K562 (cell line): ENCODE data around the gene LRRC47. TPM values are rescaled to one million over a fixed set of nuclear protein-coding genes. Genes with fewer than 3 reads are reported as not detected.

Experiments
- ATAC-seq: fragments of 200-7000 bp; cut with Tn5 transposase; 3 replicates; pipeline ENCODE4 v1.9.1; 2020; ENCODE audit warnings: moderate library complexity
- BruUV-seq: library from RNA; stranded (reverse); fragments of 400-500 nt; replicated peaks from 2 replicates; lab custom pipeline; 2021; lab: Mats Ljungman, UMichigan
- CTCF ChIA-PET: fragments of 300-600 bp; formaldehyde crosslinking; extraction: SDS; loops from one replicate; lab custom pipeline; 2021; ENCODE audit warnings: low intra/inter-chr PET ratio; lab: Yijun Ruan, JAX
- POLR2A ChIA-PET: fragments of 300-600, 350-650 bp; sonication (Branson Sonifier 250); formaldehyde crosslinking; extraction: SDS; loops from one replicate; lab custom pipeline; 2021; ENCODE audit warnings: antibody characterized with exemption, inconsistent platforms; lab: Yijun Ruan, JAX
- DNase-seq, 4 experiments: peaks; one replicate each; pipeline versions ENCODE4 v3.0.0 to v3.0.0-alpha.2; 2011 to 2018; ENCODE audit warnings: low spot score in 3 of 4, mixed read lengths in 3 of 4; ENCODE audit errors: extremely low read depth in 1 of 4
- FAIRE-seq: peaks from 2 replicates; lab custom pipeline; 2011; peaks lifted over from hg19 to GRCh38; lab: Jason Lieb, UNC
- H2AFZ ChIP-seq: 2 replicates; pipeline ENCODE4 v1.6.0; 2011; ENCODE audit warnings: low read depth, low read length, control low read depth, inconsistent platforms
- H3K27ac ChIP-seq: fragments of 200-600 bp; 3 replicates; pipeline ENCODE4 v1.8.0; 2011; ENCODE audit warnings: low read depth, mild to moderate bottlenecking, control low read depth, inconsistent platforms, low read length, moderate library complexity, mixed read lengths; ENCODE audit errors: extremely low read depth
- H3K27me3 ChIP-seq, 2 experiments: fragments of 300-600 bp in 1 of 2; 2 replicates in 1 of 2; 3 replicates in 1 of 2; pipeline versions ENCODE4 v1.6.0 to v1.8.0; 2011; ENCODE audit warnings: inconsistent platforms in 2 of 2, low read length in 2 of 2, mild to moderate bottlenecking in 1 of 2, mixed read lengths in 1 of 2, moderate library complexity in 1 of 2; ENCODE audit not compliant: control insufficient read depth in 2 of 2, insufficient read depth in 2 of 2
- H3K36me3 ChIP-seq: fragments of 300-600 bp; 3 replicates; pipeline ENCODE4 v1.8.0; 2011; ENCODE audit warnings: mild to moderate bottlenecking, low read length, inconsistent platforms; ENCODE audit not compliant: control insufficient read depth, insufficient read depth
- H3K4me1 ChIP-seq, 2 experiments: fragments of 200-600 bp in 1 of 2; replicated peaks in 1 of 2; 2 replicates in 1 of 2; 3 replicates in 1 of 2; pipeline versions ENCODE4 v1.5.1 to v1.8.0; 2011; ENCODE audit warnings: inconsistent platforms in 2 of 2, low read length in 2 of 2, mild to moderate bottlenecking in 1 of 2, mixed read lengths in 1 of 2, moderate library complexity in 1 of 2; ENCODE audit not compliant: control insufficient read depth in 2 of 2, insufficient read depth in 2 of 2
- H3K4me2 ChIP-seq: 2 replicates; pipeline ENCODE4 v1.6.1; 2011; ENCODE audit warnings: low read length, control low read depth, inconsistent platforms, mixed read lengths; ENCODE audit not compliant: insufficient read depth
- H3K4me3 ChIP-seq: fragments of 200-600 bp; sonication (generic), shearing (Covaris generic); 2 replicates; pipeline ENCODE4 v1.5.1; 2016; ENCODE audit warnings: control low read depth, inconsistent platforms
- H3K79me2 ChIP-seq: fragments of 200-600 bp; 3 replicates; pipeline ENCODE4 v1.8.0; 2011; ENCODE audit warnings: low read length, inconsistent platforms; ENCODE audit not compliant: control insufficient read depth, insufficient read depth
- H3K9ac ChIP-seq, 2 experiments: 2 replicates each; pipeline versions ENCODE4 v1.6.0 to v1.6.1; 2011; ENCODE audit warnings: low read depth in 2 of 2, low read length in 2 of 2, control low read depth in 1 of 2, inconsistent platforms in 1 of 2, mild to moderate bottlenecking in 1 of 2, mixed read lengths in 1 of 2; ENCODE audit not compliant: insufficient read depth in 1 of 2
- H3K9me1 ChIP-seq: one replicate; pipeline ENCODE4 v1.6.0; 2011; ENCODE audit warnings: inconsistent platforms, mild to moderate bottlenecking, low read length, moderate library complexity; ENCODE audit not compliant: control insufficient read depth, insufficient read depth
- H3K9me3 ChIP-seq: replicated peaks from 2 replicates; pipeline ENCODE4 v1.5.1; 2011; ENCODE audit warnings: low read depth, low read length, inconsistent platforms; ENCODE audit not compliant: control insufficient read depth, insufficient read depth
- H4K20me1 ChIP-seq: replicated peaks from 2 replicates; pipeline ENCODE4 v1.6.1; 2011; ENCODE audit warnings: low read length, inconsistent platforms, mixed read lengths; ENCODE audit not compliant: control insufficient read depth, insufficient read depth
- POLR2G ChIP-seq: fragments of 200-400 bp; formaldehyde crosslinking; IDR thresholded peaks from 2 replicates; pipeline ENCODE4 v1.6.1; 2017; ENCODE audit warnings: low read depth, mild to moderate bottlenecking, antibody characterized with exemption, low read length, moderate library complexity
- YY1 ChIP-seq, 3 experiments: IDR thresholded peaks; 2 replicates each; pipeline ENCODE4 v1.6.1; 2011; ENCODE audit warnings: low read length in 2 of 3, mild to moderate bottlenecking in 2 of 3, moderate library complexity in 2 of 3, borderline replicate concordance in 1 of 3, control low read depth in 1 of 3, low read depth in 1 of 3; ENCODE audit not compliant: insufficient read depth in 3 of 3, insufficient replicate concordance in 2 of 3, control insufficient read depth in 1 of 3, insufficient read length in 1 of 3; ENCODE audit errors: extremely low read depth in 1 of 3
- ZBTB9 ChIP-seq: fragments of 450-650 bp; formaldehyde crosslinking; IDR thresholded peaks from 2 replicates; pipeline ENCODE4 v1.4.0; 2020; ENCODE audit warnings: mild to moderate bottlenecking, moderate library complexity
- ZNF274 ChIP-seq: IDR thresholded peaks from 2 replicates; pipeline ENCODE4 v1.6.1; 2011; ENCODE audit warnings: low read depth, mild to moderate bottlenecking, low read length, moderate library complexity, borderline replicate concordance
- WGBS: fragments of 100-300 bp; shearing (Covaris generic); methylation state at CpG from one replicate; pipeline ENCODE4 v1.1.6; 2016; ENCODE audit warnings: low coverage, mixed read lengths; ENCODE audit not compliant: insufficient coverage; ENCODE audit errors: missing lambda C conversion rate; 5-methylcytosine and 5-hydroxymethylcytosine counted together
- in situ Hi-C: fragments of 300-500 bp; cut with MboI; formaldehyde crosslinking; loops from 4 replicates; pipeline ENCODE4 v1.15.0; 2018; ENCODE audit warnings: inconsistent platforms, mixed read lengths
- intact Hi-C: fragments of 100-400 bp; cut with micrococcal nuclease; formaldehyde crosslinking; loops from 2 replicates; pipeline ENCODE4 v1.14.2; 2022
- polyA plus RNA-seq, 8 experiments: library from polyadenylated mRNA; depleted of rRNA in 4 of 8; stranded (reverse) in 5 of 8; unstranded in 3 of 8; fragments of >200 nt; fragmentation: Nextera tagmentation in 2 of 8; fragmentation: Illumina TruSeq in 1 of 8; extraction: Ambion mirVana in 2 of 8; extraction: Trizol in 1 of 8; gene quantifications; 2 replicates each; pipeline versions ENCODE4 v1.2.1 to v1.2.3, GENCODE V29; 2011 to 2014; ENCODE audit warnings: inconsistent platforms in 1 of 8, missing spikeins in 1 of 8
- total RNA-seq, 7 experiments: library from RNA; depleted of rRNA in 6 of 7; stranded (reverse); fragments of >200 nt in 6 of 7; fragmentation: Illumina TruSeq in 2 of 7; extraction: Trizol in 2 of 7; gene quantifications; 2 replicates each; pipeline versions ENCODE4 v1.2.1 to v1.2.3, GENCODE V29; 2011 to 2021; ENCODE audit warnings: low replicate concordance in 1 of 7

Gene LRRC47
- total and polyA plus RNA-seq, 9 of the 15 experiments (the other 6 are each of a cell fraction or from before 2014, with no cell fraction given) = 4.6 to 68.0 (median 35.9) TPM

- DNase-seq (no peak), ATAC-seq (no peak), FAIRE-seq (no peak)
- POLR2A ChIA-PET = interaction anchor here (1.2 kb wide), 1 partner anchor 8 kb away, joined by 3 read pairs; no protein-coding TSS in a partner anchor
- in situ Hi-C loops (no loop called here), intact Hi-C loops (no loop called here)
- peaks cover 0 to 27% of the 10 kb centered on the region in 2 experiments; a peak in 3 of 5 replicates for H3K27me3 ChIP-seq
- H3K9ac ChIP-seq = peak overlapping the region in 1 of 2 experiments; percentile 50; a peak in 1 of 4 replicates
- peaks cover 16 to 47% of the 10 kb centered on the region in 2 experiments; a peak in 4 of 5 replicates for H3K4me1 ChIP-seq
- H3K9me3 ChIP-seq = no peaks in the 10 kb centered on the region
- no peak overlapping the region for H3K4me3 ChIP-seq
- no peak overlapping the region for H3K27ac ChIP-seq
- no peaks in the 10 kb centered on the region for H3K36me3 ChIP-seq
- BruUV-seq = no TSS peak
- CTCF ChIA-PET = no interaction called here
- no peaks in the 10 kb centered on the region for H3K9me1 ChIP-seq
- no peaks in the 10 kb centered on the region for H4K20me1 ChIP-seq
- WGBS = 35% methylated on average over 12 of the region's 12 CpGs
- TF ChIP-seq YY1 (IDR thresholded peaks at IDR 0.05; ENCODE audit: borderline replicate concordance in 1 of 3, control insufficient read depth in 1 of 3, extremely low read depth in 1 of 3, insufficient read depth in 3 of 3, insufficient read length in 1 of 3, insufficient replicate concordance in 2 of 3, low read depth in 1 of 3, low read length in 2 of 3) (no peak), ZNF274 (no peak)
- no peak overlapping the region for H2AFZ ChIP-seq
- no peak overlapping the region for H3K4me2 ChIP-seq
- H3K79me2 ChIP-seq = no peaks in the 10 kb centered on the region
Observed at GRCh38 chr1:3762873-3763228, 33.4 kb downstream of the LRRC47 start.

GRCh38 chr1:3762151-3762872, 34.0 kb downstream of the LRRC47 start:
- ATAC-seq (no peak), FAIRE-seq (no peak), DNase-seq (no peak)
- no peak overlapping the region for H3K4me3 ChIP-seq
- no peak overlapping the region for H3K9ac ChIP-seq
- intact Hi-C loops (no loop called here), in situ Hi-C loops (no loop called here)
- H3K4me2 ChIP-seq = no peak overlapping the region
- BruUV-seq = no TSS peak
- peaks cover 13 to 44% of the 10 kb centered on the region in 2 experiments; a peak in 4 of 5 replicates for H3K4me1 ChIP-seq
- H2AFZ ChIP-seq = no peak overlapping the region
- ChIA-PET CTCF (no interaction called here), POLR2A (interaction anchor here (0.9 to 3.7 kb wide), 4 partner anchors 7 to 17 kb away, joined by 3 to 14 read pairs (median 4); partner anchors contain the start of gene CCDC27)
- no peaks in the 10 kb centered on the region for H3K36me3 ChIP-seq
- H3K27me3 ChIP-seq = peaks cover 0 to 27% of the 10 kb centered on the region in 2 experiments; a peak in 3 of 5 replicates
- TF ChIP-seq ZBTB9 (no peak), POLR2G (0 out of 2 replicates have a peak, but pooled peaks have one; percentile 18)
- WGBS = 27% methylated on average over 15 of the region's 15 CpGs
- H3K9me3 ChIP-seq = no peaks in the 10 kb centered on the region
- no peak overlapping the region for H3K27ac ChIP-seq
- H3K9me1 ChIP-seq = no peaks in the 10 kb centered on the region
- H4K20me1 ChIP-seq = no peaks in the 10 kb centered on the region
- no peaks in the 10 kb centered on the region for H3K79me2 ChIP-seq
